CD4-positive, alpha-beta T cell treated with Interleukin-2 at 100 ng/mL for 4 hours (primary cell): ENCODE data around the gene BPHL.
"Not testable (repeated sequence)": the region's sequence is repeated elsewhere in the genome, so short reads cannot be mapped to it uniquely, and the experiment has no call there.

Source experiments
- DNase-seq: peaks from one replicate; pipeline ENCODE4 v3.0.0-alpha.2; 2020; ENCODE audit warnings: low spot score

Gene BPHL

DNA sequence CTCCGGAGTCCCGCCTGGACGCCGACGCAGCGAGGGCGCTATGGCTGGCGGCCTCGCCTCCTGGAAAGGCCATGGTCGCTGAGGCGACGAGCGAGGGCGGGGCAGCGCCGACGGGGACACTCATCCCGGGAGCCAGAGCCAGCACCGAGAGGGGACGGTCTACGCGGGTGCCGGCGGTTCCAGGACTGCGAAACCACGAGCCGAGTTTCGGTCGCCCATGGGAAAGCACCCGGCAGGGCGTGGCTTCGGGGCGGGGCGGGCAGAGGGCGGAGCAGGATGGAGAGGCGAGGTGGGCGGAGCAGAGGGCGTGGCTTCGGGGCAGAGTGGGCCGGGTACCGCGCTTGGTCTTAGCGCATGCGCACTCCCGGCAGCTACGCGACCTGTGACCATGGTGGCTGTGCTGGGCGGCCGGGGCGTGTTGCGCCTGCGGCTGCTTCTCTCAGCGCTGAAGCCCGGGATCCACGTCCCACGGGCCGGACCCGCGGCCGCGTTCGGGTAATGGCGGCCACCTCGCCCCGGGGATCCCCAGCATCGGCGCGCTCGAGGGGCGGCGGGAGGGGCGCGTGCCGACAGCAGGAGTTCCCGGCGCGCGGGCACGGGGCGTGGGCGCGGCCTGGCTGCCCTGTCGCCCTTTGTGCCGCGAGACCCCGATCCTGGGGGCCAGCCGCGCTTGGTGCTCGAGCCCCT, at the start of gene BPHL:
Gene BPHL, plus strand, starts transcription at position 359 of the 687 bp plus-strand sequence. Its CDS starts 30 bp downstream, at position 389.
- DNase-seq, result peak; percentile 98

DNA sequence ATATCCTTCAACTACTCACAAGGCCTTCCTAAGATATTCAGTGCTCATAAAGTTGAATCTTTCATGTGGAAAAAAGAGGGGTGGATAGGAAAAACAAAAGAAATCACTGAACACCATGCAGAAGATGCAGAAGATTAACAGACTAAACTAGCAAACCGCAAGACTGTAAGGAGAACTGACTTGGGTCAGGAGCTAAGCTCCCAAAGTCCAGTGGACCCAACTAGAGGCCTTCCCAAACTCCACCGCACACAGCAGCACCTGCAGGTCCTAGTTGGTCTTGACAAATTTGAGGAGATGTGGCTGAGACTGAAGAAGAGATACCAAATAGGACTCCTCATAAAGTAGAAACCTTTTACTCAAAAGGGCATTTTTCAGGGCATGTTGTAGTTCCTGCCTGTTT, 46.9 kb upstream of the BPHL start:
- no peak for DNase-seq

DNA sequence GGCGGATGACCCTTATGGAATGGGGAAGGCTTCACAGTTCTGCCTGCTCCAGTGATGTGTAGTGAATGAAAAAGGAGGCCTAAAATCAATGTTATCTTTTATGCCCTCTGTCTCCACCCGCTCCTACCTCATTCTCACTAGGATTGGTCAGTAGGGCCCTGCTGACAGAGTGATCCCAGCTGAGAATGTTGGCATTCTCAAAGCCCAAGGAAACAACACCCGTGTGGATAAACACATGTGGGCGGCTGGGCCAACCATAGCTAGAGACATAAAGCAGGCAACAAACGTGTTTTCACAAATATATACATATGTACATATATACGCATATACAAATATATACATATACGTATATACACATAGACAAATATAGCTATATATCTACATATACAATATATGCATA, 45.7 kb upstream of the BPHL start:
- no peak for DNase-seq

DNA sequence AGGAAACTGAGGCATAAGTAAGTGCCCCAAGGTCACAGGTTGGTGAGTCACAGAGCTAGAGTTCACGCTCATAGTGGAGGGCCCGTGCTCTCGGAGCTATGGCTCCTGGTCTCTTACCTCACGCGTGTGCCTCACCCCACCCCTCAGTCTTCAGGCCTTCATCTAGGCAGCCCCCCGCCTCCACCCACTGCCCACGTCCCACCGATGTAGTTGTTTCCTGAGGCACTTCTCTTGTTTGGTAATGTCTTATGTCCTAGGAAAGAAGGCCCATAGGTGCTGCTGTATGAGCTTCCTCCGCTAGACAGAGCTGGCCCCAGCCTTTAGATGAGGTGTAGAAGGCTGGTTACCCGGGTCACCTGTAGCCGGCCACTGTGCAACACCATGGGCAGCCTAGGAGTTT, 45.1 kb upstream of the BPHL start:
- DNase-seq, result no peak

DNA sequence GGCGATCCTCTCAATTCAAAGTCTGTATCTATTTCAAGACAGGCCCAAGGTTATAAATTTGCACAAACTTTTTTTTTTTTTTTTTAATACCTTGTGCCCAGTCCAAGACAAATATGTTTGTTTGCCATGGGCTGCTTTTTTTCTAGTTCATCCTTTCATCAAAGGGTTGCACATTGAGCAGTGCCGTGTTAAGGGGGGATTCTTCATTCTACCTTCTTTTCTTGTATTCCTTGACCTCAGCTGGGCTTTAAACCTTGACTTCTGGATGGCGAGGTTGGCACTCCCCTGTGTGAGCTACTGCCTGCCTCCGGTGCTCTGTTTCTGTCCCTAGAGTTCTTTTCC, 42.8 kb upstream of the BPHL start:
- no peak for DNase-seq

DNA sequence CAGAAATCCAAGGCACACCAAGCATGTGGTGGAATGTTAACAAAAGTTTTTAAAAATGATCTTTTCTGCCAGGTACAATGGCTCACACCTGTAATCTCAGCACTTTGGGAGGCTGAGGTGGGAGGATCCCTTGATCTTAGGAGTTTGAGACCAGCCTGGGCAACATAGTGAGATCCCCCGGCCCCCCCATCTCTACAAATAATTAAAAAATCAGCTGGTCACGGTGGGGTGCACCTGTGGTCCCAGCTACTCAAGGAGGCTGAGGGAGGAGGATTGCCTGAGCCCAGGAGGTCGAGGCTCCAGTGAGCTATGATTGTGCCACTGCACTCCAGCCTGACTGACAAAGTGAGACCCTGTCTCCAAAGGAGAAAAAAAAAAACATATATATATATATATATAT, 42.2 kb upstream of the BPHL start:
- no peak for DNase-seq

DNA sequence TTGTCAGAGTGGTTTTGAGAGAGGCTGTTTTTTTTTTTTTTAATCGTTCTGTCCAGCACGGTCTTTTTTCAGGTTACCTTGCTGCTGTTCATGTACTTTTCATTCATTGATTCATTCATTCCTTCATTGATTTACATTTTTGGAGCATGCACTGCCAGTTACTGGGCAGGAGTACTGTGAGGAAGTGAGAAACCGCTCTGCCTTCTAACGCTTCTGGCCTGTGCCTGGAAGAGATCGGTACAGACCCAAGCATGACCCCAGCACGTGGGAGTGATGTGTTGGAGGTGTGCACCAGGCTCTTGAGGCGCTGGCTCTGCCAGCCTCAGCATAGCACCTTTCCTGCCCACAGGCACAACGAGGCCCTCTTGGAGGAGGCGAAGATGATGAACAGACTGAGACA, 41.1 kb upstream of the BPHL start:
- DNase-seq, result no peak

DNA sequence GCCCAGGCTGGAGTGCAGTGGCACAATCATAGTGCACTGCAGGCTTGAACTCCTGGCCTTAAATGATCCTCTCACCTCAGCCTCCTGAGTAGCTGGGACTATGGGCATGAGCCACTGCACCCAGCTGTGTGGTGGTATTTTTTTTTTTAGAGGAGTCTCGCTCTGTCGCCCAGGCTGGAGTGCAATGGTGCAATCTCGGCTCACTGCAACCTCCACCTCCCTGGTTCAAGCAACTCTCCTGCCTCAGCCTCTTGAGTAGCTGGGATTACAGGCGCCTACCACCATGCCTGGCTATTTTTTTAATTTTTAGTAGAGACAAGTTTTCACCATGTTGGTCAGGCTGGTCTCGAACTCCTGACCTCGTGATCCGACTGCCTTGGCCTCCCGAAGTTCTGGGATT, 39.6 kb upstream of the BPHL start:
- not testable (repeated sequence) for DNase-seq

DNA sequence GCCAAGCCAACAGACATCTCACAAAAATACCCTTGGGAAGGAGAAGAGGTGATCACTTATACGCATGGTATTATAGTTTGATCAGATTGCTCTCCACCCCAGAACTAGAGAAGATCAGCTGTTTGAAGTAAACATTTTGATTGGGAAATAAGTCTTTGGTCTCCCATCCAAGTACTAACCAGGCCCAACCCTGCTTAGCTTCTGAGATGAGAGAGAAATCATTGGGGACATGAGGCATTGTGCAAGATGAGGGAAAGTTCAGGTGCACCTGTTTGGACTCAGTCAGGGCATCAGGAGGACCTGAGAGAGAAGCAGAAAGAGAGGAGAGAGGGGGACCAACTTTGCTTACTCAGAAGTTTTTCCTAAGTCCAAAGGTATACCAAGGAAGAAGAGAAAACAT, 38.8 kb upstream of the BPHL start:
- DNase-seq, result no peak

DNA sequence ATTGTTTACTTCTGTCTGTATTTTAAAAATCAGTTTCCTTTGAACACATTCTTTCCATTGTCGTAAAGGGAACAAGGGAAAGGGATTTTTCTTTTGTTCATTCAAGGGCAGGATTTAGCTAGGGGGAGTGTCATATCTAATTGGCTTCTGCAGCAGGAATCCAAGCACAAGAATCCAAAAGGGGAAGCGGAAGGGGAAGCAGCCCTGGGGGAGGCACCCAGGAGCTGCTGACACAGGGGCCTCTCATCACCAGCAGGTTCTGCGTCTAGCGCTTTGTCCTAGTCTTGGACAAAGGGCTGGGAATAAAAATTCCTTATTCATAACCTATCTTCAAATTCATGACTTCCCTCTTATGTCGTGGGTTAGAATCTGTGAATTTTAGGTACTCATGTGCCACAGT, 36.6 kb upstream of the BPHL start:
- no peak for DNase-seq

DNA sequence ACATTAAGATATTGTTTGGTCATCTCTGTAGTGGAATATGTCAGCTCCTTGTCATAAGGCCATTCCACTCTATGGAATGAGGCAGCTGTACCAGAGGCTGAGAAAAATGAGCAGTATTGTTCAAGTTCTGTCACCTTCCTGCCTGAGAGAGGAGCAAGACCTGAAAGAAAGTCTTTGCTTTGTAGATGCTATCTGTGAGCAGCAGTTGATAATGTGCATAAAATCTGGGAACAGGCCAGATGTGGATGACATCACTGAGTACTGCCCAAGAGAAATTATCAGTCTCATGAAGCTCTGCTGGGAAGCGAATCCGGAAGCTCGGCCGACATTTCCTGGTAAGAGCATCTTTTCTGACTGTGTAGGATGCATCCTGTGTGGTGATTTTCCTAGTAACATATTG, 33.4 kb upstream of the BPHL start:
- DNase-seq, result no peak

DNA sequence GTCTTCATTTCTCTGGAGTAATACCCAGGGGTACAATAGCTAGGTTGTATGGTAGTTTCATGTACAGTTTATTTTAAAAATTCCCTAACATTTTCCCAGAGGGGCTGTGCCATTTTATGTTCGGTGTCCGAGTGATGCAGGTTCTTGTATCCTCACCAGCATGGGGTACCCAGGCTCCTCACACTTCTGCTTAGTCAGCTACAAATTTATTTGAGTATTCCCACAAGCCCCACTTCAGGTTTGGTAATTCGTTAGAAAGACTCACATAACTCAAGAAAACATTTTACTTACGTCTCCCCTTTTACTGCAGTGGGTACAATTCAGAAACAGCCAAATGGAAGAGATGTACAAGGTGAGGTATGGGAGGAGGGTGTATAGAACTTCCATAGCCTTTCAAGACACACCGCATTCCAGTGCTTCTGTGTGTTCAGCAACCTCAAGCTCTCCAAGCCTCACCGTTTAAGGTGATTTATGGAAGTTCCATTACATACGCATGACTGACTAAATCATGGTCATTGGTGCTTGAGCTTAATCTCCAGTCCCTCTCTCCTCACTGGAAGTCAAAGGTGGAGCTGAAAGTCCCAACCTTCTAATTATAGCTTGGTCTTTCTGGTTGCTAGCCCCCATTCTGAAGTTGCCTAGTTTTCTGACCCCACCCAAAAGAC, 32.1 kb upstream of the BPHL start:
- no peak for DNase-seq

DNA sequence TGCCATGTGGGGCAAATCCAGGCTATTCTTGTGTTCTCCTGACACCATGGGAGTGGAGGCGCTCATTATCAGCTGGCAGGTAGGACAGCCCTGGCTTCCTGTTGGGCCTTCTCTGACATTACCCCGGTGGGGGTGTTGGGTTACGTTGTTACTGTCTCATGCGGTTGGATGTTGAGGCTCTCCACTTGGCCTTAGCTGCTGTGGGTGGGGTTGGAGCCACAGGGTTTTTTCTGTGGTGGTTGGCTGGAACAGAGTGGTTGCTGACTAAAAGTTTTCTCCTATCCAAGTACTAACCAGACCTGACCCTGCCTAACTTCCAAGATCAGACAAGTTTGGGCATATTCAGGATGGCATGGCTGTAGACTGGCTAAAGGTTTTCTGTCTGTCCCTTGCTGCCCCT, 30.1 kb upstream of the BPHL start:
- DNase-seq, result no peak

DNA sequence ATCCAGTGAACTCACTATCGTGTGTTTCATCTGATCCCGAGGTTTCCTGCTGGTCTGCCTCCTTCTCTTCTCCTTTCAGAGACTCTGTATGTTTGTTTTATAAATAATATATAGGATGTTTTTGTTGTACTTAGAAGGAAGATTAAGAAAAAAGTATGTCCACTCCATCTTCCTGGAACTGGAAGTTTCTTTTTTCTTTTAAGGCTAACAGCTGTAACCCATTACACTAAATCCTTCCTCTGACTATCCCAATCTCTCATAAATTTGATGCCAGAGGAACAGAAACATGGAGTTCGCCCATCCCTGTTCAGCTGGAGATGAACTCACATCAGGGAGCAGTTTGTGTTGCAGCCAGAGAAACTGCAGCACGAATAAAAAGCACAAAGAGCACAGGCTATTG, 29.5 kb upstream of the BPHL start:
- DNase-seq, result no peak

DNA sequence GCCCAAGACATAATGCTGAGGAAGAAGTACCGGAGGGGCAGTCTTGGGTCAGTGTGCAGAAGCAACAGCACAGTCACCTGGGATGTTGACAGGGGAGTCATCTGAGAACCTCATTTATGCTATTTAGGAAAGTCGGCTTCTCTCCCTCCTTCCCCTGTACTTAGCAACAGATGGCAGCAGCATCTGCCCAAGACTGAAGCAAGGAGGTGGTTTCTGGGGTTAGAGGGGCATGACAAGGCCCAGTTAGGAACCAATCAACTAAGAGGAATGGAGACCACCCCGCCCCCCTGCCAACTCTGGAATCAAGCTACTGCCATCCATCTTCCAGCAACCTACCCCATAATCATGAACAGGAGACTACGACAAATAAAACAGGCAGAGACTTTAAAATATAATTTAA, 28.5 kb upstream of the BPHL start:
- no peak for DNase-seq

DNA sequence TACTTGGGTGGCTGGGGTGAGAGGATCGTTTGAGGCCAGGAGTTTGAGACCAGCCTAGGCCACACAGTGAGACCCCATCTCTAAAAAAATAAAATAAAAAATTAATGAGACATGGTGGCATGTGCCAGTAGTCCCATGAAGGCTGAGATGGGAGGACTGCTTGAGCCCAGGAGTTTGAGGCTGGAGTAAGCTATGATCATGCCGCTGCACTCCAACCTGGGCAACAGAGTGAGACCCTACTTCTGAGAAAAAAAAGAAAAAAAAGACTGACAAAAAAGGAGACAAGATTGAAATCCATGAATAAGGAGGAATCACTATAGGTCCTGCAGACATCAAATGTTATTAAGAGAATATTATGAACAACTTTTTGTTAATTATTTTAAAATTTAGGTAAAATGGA, 23.7 kb upstream of the BPHL start:
- DNase-seq, result no peak

DNA sequence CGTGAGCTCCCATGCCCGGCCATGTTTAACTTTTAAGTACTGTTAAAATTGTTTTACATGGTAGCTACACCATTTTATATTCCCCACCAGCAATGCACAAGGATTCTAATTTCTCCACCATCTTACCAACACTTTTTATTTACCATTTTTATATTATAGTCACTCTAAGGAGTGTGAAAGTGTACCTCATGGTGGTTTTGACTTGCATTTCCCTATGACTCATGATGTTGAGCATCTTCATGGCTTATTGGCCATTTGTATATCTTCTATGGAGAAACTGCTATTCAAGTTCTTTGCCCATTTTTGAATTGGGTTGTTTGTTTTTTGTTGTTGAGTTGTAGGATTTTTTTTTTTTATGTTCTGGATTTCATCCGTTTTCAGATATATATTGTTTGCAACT, 15.6 kb upstream of the BPHL start:
- no peak for DNase-seq

DNA sequence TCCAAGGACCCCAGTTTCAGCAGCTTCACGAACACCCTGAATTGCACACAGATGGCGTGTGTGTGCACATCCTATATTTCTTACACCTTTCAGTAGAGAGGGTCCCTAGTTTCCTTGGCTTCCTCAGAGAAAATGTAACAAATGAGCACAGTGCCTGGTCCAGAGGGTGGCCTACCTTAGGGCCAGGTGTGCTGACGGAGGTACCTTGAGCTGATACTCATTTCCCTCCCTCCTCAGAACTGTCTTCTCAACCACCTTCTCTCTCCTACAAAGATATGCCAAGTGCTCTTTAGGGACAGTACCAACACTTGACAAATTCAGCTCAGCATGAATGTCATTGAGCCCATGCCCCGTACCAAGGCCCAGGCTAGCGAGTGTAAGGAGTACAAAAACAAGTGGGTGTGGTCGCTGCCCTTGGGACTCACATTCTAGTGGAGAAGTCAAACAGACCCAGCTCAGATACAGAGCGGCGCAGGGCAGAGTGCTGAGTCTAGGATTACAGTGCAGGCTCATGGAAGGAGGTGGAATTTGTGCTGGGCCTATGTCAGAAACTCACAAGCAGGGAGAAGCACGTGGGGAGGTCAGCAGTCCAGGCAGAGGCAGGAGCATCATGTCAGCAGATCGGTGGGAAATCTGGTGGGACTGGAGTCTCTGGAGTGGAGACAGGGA, 9.6 kb upstream of the BPHL start:
- no peak for DNase-seq

DNA sequence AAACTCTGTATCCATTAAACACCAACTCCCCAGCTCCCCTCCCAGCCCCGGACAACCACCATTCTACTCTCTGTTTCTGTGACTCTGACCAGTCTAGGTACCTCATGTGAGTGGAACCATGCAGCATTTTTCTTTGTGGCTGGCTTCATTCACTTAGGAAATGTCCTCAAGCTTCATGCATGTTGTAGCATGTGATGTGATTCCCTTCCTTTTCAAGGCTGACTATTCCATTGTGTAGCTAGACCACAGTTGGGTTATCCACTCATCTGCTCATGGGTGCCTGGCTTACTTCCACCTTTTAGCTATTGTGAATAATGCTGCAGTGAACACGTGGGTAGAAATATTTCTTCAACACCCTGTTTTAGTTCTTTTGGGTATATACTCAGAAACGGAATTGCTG, 8.8 kb upstream of the BPHL start:
- DNase-seq, result no peak

DNA sequence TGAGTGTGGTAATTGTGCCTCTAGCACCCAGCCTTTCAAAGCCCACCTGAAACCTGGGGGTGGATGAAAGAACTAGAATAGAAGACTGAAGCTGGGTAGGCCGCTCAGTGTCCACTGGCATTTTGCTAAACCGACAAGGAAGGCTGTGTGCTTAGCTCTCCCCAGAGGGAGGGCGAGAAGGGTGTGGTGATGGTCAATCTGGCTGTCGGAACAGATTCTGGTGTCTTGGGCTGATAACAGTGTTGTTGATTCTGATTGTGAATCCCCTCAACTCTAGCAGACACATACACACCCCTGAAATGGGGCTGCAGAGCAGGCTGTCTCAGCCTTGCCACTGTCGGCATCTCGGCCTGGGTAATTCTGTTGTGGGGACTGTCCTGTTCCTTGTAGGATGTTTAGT, 4.1 kb upstream of the BPHL start:
- DNase-seq, result no peak

DNA sequence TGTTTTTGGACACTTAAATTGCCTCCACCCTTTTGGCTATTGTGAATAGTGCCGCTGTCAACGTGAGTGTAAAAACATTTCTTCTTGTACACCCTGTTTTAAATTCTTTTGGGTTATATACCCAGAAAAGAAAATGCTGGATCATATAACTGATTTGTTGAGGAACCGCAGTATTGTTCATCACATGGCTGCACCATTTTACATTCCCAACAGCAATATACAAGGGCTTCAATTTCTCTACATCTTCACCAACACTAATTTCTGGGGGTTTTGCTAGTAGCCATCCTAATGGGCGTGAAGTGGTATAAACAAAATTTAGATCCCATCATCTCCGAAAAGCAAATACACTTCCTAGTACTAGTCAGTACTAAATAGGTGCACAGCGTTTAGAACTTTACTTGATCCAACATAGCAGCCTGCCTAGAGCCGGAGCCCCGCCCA, 579 bp upstream of the BPHL start:
- DNase-seq, result no peak

DNA sequence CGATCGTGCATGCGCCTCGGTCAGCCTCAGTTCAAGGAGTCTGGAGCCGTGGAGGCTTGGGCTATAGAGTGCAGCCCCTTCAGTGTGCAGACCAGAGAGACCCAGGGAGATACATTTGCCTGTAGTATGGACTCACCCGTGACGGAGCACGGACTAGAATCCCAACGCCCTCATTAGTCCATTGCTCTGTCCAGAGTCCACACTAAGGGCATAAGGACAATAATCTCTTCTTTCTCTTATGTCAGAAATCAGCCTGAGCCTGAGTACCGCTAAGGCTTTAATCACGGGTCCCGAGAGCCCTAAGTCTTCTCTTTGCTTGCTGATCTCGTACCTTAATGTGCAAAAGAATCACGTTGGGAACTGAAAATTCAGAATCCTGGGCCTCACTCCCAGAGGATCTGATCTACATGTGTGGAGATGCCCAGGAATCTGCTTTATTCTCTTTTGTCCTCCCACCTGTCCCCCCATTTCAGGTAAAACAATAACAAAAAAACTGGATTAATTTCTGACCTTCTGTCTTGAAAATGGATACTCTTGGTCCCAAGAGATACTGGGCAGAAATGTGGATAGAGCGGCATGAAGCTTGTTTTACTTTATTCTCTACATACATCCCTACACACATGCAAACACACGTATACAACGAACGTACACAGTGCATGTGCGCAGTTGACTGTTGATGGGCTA, 671 bp downstream of the BPHL start:
- no peak for DNase-seq

DNA sequence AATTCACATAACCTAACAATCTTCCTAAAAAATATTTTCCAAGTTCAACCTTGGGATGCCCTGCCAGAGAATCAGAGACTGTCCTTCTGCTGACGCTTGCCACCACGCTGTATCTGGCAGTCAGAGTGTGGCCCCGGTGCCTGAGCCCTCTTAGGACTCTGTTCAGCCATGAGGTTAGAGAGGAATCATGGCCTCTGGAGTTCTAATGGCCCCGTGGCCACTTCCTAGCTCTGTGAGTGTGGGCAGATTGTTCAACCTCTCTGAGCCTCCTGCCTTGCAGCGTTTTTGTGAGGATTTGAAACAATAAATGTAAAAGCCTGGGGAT, 2.2 kb downstream of the BPHL start:
- DNase-seq, result no peak
